Measurements from ENCODE around the gene CCDC88C.

DNA sequence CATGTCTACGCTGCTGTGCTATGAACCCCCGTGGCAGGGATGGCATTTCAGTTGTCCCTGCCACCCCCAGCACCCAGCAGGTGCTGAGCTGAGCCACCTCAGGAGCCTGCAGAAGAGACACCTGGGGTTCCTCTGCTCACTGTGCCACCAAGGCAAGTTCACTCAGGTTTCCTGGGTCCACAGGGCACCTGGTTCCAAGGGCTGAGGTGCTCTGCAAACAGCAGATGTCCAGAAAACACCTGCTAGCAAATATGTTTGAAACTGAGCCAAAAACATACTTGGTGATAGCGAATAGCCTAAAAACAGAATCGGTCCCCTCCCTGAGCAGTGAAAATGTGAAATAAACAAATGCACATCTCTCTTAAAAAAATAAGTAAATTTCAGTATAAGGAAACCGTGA is 137.5 kb downstream of the CCDC88C start:
- TF ChIP-seq, protein P1, sequence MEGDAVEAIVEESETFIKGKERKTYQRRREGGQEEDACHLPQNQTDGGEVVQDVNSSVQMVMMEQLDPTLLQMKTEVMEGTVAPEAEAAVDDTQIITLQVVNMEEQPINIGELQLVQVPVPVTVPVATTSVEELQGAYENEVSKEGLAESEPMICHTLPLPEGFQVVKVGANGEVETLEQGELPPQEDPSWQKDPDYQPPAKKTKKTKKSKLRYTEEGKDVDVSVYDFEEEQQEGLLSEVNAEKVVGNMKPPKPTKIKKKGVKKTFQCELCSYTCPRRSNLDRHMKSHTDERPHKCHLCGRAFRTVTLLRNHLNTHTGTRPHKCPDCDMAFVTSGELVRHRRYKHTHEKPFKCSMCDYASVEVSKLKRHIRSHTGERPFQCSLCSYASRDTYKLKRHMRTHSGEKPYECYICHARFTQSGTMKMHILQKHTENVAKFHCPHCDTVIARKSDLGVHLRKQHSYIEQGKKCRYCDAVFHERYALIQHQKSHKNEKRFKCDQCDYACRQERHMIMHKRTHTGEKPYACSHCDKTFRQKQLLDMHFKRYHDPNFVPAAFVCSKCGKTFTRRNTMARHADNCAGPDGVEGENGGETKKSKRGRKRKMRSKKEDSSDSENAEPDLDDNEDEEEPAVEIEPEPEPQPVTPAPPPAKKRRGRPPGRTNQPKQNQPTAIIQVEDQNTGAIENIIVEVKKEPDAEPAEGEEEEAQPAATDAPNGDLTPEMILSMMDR (IDR thresholded peaks at IDR 0.05): no peak
- TF ChIP-seq EP300 (IDR thresholded peaks at IDR 0.05) (no peak), POLR2AphosphoS5 (IDR thresholded peaks at IDR 0.05) (no peak), POLR2A (IDR thresholded peaks at IDR 0.05) (no peak)
